ENCODE measurements around the gene MGST3.
A peak's percentile ranks its signal among the peaks of the same experiment; 100 is the strongest.
"Not testable (repeated sequence)": the region's sequence is repeated elsewhere in the genome, so short reads cannot be mapped to it uniquely, and the experiment has no call there.

The MGST3 gene

GRCh38 chr1:165630629-165631341 lies at the start of gene MGST3:
MGST3 (plus strand) TSS chr1:165631234; CDS start chr1:165649848, 18,614 bp downstream.
- DNase-seq, result peak; percentile 89

DNA sequence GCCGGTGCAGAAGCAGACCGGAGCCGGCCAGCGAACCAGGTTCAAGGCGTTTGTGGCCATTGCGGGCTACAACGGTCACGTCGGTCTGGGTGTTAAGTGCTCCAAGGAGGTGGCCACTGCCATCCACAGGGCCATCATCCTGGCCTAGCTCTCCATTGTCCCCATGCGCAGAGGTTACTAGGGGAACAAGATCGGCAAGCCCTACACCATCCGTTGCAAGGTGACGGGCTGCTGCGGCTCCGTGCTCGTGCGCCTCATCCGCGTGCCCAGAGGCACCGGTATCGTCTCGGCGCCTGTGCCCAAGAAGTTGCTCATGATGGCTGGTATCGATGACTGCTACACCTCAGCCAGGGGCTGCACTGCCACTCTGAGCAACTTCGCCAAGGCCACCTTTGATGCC lies 49.1 kb upstream of the MGST3 start:
- no peak for DNase-seq

GRCh38 chr1:165586398-165586797 lies 44.6 kb upstream of the MGST3 start:
- no peak for DNase-seq

GRCh38 chr1:165591391-165591790 lies 39.6 kb upstream of the MGST3 start:
- DNase-seq, result not testable (repeated sequence)

- peak; percentile 90 for DNase-seq
These were observed 37.9 kb upstream of the MGST3 start for GRCh38 chr1:165592945-165593823.

- DNase-seq, result no peak
These were observed 35.6 kb upstream of the MGST3 start for GRCh38 chr1:165595246-165595938.

- DNase-seq, result peak; percentile 97
These were observed 33.0 kb upstream of the MGST3 start for GRCh38 chr1:165597883-165598675.

GRCh38 chr1:165598676-165599059 lies 32.4 kb upstream of the MGST3 start:
- no peak for DNase-seq

- DNase-seq, result no peak
These were observed 30.2 kb upstream of the MGST3 start for GRCh38 chr1:165600793-165601192.

GRCh38 chr1:165603810-165604209 lies 27.2 kb upstream of the MGST3 start:
- no peak for DNase-seq

DNA sequence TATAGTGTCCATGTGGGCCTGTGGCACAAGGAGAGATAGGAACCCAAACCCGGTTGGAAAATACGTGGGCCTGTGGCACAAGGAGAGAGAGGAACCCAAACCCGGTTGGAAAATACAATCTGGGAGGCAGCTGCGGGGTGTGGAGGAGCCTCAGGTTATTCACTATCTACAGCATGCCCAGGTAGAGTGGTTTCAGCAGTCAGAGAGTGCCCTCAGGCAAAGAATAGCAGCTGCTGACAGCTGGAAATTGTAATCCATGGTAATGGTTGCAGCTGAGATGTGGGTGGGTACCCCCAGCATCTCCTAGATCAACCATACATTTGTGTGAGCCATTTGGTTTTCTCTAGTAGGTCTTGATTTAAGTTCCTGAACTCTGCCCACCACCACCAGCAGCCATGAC lies 25.8 kb upstream of the MGST3 start:
- DNase-seq, result no peak

DNA sequence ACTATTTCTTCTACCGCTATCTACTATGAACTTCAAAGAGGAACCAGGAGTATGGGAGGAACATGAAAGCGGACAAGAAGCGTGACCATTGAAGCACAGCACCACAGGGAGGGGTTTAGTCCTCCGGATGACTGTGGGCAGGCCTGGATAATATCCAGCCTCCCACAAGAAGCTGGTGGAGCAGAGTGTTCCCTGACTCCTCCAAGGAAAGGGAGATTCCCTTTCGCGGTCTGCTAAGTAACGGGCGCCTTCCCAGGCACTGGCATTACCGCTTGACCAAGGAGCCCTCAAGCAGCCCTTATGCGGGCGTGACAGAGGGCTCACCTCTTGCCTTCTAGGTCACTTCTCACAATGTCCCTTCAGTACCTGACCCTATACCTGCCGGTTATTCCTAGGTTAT lies 24.4 kb upstream of the MGST3 start:
- not testable (repeated sequence) for DNase-seq

DNA sequence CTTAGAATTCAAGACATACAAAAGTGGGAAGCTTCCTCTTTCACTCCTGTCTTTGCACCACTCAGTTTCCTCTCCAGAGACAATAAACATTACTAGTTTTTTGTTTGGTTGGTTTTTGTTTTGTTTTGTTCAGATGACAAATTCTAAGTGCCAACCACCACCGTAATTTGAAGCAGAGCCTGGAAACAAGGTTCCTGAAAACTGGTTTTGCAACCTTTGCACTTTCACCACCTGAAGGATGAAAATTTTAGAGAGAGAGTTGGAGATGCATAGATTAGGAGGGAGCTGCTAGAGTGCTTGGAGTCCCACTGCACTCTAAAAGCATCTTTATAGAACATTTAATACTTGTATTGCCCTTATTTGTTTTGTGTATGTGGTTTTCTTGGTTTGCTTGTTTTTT lies 20.2 kb upstream of the MGST3 start:
- no peak for DNase-seq

DNA sequence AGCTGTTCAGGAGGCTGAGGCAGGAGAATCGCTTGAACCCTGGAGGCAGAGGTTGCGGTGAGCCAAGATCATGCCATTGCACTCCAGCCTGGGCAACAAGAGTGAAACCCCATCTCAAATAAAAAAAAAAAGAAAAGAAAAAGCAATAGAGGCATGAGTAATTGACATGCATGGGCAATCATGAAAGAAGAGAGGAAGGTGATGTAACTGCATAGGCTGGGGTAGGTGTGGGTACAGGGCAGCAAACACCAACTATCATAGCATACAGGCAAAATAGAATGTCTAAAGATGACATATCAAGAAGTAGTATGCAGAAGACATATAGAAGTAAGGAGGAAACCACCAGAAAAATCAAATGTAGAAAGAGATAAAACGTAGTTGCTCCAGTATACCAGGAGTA lies 19.0 kb upstream of the MGST3 start:
- no peak for DNase-seq

DNA sequence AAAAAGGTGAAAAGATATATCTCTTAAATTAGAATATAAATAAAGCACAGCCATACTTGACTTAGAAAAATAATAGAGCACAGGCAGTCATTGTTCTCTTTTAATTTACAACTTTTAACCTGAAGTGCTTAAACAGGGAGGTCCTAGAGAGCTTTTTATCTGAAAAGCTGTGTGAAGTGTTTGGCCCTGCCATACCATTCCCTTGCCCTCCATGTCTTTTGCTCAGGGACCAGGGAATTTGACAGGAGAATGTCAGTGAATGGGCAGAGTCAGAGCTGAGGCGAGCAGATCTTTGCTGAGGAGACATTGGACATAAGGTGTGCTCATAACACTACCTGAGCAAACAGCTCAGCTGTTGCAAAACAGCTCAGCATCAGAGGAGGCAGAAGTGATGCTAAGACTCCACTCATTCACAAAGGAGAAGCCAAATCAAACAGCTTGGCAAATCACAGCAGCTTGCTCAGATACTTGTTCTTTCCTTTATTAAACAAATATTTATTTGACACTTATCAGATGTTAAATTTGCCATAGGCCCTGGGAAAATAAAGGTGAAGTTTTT lies 14.9 kb upstream of the MGST3 start:
- no peak for DNase-seq

DNA sequence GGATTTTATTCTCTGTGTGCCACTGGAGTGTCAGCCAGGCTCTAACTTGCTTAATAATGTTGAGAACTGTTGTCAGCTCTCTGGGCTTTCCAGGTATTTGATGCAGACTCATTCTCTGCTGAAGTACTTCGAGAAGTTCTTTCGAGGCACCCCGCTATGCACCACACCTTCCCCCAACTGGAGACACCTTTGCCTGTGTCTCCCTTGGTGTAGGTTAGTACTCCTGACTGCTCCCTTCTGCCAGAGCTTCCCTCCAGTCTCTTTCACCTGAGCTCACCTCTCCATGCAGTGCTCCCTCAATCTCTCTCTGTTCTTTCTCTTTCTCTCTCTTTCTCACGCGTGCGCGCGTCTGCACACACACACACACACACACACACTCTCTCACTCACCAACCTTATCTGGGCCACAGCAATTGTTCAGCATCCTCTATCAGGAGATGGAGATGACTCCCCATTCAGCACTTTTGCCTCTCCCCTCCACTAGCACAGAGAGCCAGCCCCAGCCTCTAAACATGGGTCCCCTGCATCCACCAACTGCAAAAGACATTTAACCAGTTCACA lies 14.0 kb upstream of the MGST3 start:
- no peak for DNase-seq

GRCh38 chr1:165619647-165620151 lies 11.3 kb upstream of the MGST3 start:
- DNase-seq, result no peak

- no peak for DNase-seq
These were observed 7.4 kb upstream of the MGST3 start for GRCh38 chr1:165623624-165624023.

DNA sequence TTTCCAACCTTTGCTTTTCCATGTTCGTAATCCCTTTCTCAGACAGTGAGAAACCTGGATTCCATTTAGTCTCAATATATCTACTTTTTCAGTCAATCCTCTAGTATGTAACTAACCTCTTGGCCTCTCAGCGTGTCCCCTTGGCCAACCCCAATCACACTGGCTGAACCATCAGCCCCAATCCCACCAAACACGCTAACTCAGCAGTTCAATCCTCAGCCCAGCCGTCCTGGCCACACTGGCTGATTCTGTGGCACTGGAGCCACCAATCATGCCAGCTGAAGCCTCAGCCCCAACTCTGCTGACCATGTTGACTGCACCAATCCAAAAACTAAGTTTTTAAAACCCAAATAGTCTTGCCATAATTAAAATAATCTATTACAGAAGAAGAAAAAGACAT lies 6.6 kb upstream of the MGST3 start:
- DNase-seq, result no peak

- no peak for DNase-seq
These were observed 2.7 kb upstream of the MGST3 start for GRCh38 chr1:165628147-165628822.

DNA sequence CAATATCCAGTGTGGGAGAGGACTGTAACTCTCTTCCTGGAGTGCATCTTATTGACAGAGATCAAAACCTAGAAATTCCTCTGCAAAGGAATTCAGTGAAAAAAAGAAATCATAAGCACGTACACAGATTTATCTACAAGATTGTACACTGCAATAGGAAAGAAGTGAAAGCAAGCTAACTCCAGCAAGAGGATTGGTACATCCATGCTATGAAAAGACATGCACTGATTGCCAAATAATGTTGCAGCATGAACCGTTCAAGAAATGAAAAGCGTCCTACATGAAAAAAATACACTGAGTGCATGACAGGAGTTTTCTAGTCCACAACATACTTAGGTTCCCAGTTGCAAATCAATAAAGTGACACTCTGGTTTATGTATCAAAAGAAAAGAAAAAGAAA lies 1.9 kb upstream of the MGST3 start:
- DNase-seq, result no peak
